Activated CD4-positive, alpha-beta T cell treated with anti-CD3 and anti-CD28 coated beads for 1 hour (primary cell): Measurements from ENCODE around the gene ICOS.
"Not testable (repeated sequence)": the region's sequence is repeated elsewhere in the genome, so short reads cannot be mapped to it uniquely, and the experiment has no call there.

ENCODE experiments used
- DNase-seq: peaks from one replicate; pipeline ENCODE4 v3.0.0-alpha.2; 2020

Gene ICOS

GRCh38 chr2:203918839-203919238 is 17.7 kb upstream of the ICOS start:
- no peak for DNase-seq

- DNase-seq: no peak
Measured at GRCh38 chr2:203925512-203926158, 10.9 kb upstream of the ICOS start.

GRCh38 chr2:203928849-203929248 is 7.7 kb upstream of the ICOS start:
- DNase-seq: no peak

- DNase-seq: not testable (repeated sequence)
Measured at GRCh38 chr2:203931262-203931661, 5.3 kb upstream of the ICOS start.

- peak; percentile 47 for DNase-seq
Measured at GRCh38 chr2:203934041-203934492, 2.5 kb upstream of the ICOS start.

- DNase-seq: no peak
Measured at GRCh38 chr2:203934711-203935438, 1.7 kb upstream of the ICOS start.

GRCh38 chr2:203935568-203935967 is 995 bp upstream of the ICOS start:
- no peak for DNase-seq

- no peak for DNase-seq
Measured at GRCh38 chr2:203936949-203937348, 386 bp downstream of the ICOS start.

GRCh38 chr2:203937788-203938187 is 1.2 kb downstream of the ICOS start:
- no peak for DNase-seq

- DNase-seq: no peak
Measured at GRCh38 chr2:203940039-203940438, 3.5 kb downstream of the ICOS start.

- DNase-seq: not testable (repeated sequence)
Measured at GRCh38 chr2:203943493-203944382, 7.2 kb downstream of the ICOS start.

- no peak for DNase-seq
Measured at GRCh38 chr2:203948733-203949132, 12.2 kb downstream of the ICOS start.

- no peak for DNase-seq
Measured at GRCh38 chr2:203949228-203949627, 12.7 kb downstream of the ICOS start.

GRCh38 chr2:203951366-203951902 is 14.9 kb downstream of the ICOS start:
- DNase-seq: no peak

- DNase-seq: no peak
Measured at GRCh38 chr2:203959265-203959664, 22.7 kb downstream of the ICOS start.

GRCh38 chr2:203959672-203960071 is 23.1 kb downstream of the ICOS start:
- DNase-seq: no peak

- DNase-seq: no peak
Measured at GRCh38 chr2:203960811-203961210, 24.2 kb downstream of the ICOS start.

- not testable (repeated sequence) for DNase-seq
Measured at GRCh38 chr2:203965190-203965589, 28.6 kb downstream of the ICOS start.

- no peak for DNase-seq
Measured at GRCh38 chr2:203971251-203971650, 34.7 kb downstream of the ICOS start.

- no peak for DNase-seq
Measured at GRCh38 chr2:203972066-203972465, 35.5 kb downstream of the ICOS start.

GRCh38 chr2:203973000-203973399 is 36.4 kb downstream of the ICOS start:
- no peak for DNase-seq

- no peak for DNase-seq
Measured at GRCh38 chr2:203973676-203974075, 37.1 kb downstream of the ICOS start.

- DNase-seq: no peak
Measured at GRCh38 chr2:203975912-203976311, 39.3 kb downstream of the ICOS start.
